NCI-H2171 (cell line): ENCODE results near the gene FIGLA.
"Not testable (repeated sequence)": the region's sequence is repeated elsewhere in the genome, so short reads cannot be mapped to it uniquely, and the experiment has no call there.

ENCODE experiments used
- DNase-seq: peaks from one replicate; lab custom pipeline; 2025; lab: John Stamatoyannopoulos, UW

FIGLA gene

DNA sequence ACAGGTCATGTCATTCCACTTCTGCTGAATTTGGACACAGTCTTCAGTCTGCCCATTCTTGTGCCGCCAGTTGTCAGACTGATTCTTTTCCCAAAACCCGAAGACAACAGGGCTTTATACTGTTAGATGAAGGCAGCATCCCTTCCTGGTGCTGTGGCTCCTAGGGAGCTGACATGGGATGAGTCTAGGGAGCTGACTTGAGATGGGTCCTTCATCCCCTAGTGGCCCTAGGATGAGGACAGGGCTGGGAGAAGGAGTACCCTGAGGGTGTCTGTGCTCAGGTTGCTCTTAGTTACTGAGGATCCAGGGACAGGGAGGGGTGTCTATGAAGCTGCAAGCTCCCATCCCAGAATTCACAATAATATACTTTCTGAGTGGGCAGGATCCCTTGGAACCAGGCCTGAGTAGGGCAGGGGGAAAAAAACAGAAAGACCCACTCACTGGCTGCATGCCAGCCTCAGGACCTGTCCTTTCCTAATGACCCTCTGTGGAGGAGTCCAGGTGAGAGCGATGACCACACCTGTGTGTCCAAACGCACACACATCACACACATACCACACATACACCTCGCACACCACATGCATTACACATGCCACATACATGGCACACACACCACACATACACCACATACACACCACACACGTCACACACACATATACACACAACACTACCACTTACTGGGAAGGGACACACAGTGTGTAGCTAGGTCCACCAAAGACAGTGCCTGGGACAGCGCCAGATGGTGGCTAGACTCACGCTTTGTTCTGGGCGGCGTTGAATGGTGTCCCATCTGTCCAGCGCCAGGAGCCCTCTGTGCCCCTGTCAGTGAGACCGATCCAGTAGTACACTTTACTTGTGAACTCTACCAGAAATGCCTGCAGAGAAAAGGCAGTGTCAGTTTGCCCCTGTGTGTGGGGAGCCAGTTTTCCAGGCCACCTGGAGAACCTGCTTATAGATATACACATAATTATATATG lies 18.8 kb upstream of the FIGLA start:
- no peak for DNase-seq

DNA sequence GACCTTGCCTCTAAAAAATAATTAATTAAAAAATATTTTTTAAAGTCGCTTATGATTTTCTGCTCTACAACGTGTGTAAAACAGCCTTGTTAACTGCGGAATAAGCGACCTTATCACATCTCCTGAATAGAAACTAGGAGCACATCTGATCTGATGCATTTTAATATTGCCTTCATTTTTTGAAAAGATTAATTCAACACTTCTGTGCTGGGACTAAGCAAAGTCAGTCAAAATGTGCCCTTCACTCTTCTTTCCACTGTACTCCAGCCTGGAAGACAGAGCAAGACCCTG lies 17.3 kb upstream of the FIGLA start:
- no peak for DNase-seq

GRCh38 chr2:70807102-70807827 lies 16.8 kb upstream of the FIGLA start:
- no peak for DNase-seq

DNA sequence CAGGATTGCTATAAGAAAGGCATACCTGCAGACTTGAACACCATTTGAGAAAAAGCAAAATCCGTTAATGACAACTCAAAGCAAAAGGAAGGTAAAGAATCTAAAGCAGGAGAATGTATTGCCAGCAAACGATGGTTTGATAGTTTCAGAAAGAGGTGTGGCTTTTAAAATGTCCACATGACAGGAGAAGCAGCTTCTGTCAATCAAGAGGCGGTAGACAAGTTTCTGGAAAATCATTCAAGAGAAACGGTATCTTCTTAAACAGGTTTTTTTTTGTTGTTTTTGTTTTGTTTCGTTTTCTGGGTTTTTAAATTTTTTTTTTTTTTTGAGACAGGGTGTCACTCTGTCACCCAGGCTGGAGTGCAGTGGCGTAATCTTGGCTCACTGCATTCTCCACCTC lies 16.2 kb upstream of the FIGLA start:
- no peak for DNase-seq

DNA sequence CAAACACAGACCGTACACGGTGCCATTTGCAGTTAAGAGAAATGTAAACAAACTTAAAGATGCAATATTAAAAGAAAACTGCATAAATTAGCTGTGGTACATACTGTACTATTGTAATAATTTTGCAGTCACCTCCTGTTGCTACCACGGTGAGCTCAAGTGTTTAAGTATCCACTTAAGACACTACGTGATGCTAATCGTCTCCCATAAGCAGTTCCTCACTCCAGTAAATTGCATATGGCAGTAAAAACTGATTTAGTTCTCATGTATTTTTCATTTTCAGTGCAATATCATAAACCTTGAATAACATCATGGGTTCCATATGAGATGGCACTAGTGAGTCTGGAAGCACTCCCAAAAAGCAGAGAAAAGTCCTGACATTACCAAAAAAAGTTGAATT lies 15.6 kb upstream of the FIGLA start:
- no peak for DNase-seq

GRCh38 chr2:70801607-70802263 lies 11.3 kb upstream of the FIGLA start:
- DNase-seq: no peak

DNA sequence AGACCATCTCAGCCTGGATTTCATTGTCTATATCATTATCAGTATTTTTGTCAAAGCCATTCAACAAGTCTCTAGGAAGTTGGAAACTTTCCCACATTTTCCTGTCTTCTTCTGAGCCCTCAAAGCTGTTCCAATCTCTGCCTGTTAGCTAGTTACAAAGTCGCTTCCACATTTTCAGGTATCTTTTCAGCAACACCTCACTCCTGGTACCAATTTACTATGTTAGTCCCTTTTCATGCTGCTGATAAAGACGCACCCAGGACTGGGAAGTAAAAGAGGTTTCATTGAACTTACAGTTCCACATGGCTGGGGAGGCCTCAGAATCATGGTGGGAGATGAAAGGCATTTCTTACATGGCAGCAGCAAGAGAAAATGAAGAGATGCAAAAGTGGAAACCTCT lies 9.3 kb upstream of the FIGLA start:
- no peak for DNase-seq

- not testable (repeated sequence) for DNase-seq
Measured at GRCh38 chr2:70797996-70798395, 7.6 kb upstream of the FIGLA start.

- no peak for DNase-seq
Measured at GRCh38 chr2:70797506-70797905, 7.1 kb upstream of the FIGLA start.

GRCh38 chr2:70796262-70796661 lies 5.8 kb upstream of the FIGLA start:
- DNase-seq: no peak

GRCh38 chr2:70795164-70795995 lies 4.9 kb upstream of the FIGLA start:
- no peak for DNase-seq

- no peak for DNase-seq
Measured at GRCh38 chr2:70793450-70793849, 3.0 kb upstream of the FIGLA start.

DNA sequence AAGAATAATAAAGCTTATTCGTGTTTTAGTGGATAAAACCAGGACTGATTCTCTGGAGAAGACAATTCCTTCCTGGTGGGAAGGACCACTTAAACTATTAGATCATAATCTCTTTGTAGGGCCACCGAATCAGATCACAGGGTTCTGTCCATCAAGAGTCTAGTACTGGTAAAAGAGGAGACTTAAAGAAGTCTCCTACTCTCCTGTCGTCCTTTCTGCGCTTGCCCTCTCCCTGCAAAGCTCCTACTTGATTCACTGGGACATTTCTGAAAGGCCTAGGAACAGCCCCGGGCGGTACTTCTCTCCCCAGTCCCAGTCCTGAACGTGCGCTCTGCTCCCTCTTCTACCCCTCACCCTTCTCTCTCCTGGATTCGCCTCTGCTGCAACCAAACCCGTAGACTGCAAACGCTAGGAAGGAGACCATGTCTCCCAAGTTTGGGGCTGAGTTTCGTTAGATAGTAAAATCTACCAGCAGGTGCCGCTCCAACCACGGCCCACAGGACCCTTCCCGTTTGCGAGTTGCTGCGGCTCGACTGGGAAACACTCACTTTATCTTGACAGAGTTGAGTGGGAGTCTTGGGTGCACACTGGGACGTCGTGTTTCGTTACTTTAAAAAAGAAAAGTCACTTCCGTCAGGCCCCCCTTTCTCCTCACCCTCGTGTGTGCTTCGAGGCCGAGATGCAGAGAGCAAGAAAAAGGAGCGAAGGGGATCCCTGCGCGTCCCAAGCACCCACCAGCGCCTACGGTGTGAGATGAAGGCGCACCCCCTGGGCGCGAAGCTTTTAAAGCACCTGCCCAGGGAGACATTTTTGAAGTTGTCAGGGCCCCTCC lies 923 bp downstream of the FIGLA start:
- peak; percentile 46 for DNase-seq

DNA sequence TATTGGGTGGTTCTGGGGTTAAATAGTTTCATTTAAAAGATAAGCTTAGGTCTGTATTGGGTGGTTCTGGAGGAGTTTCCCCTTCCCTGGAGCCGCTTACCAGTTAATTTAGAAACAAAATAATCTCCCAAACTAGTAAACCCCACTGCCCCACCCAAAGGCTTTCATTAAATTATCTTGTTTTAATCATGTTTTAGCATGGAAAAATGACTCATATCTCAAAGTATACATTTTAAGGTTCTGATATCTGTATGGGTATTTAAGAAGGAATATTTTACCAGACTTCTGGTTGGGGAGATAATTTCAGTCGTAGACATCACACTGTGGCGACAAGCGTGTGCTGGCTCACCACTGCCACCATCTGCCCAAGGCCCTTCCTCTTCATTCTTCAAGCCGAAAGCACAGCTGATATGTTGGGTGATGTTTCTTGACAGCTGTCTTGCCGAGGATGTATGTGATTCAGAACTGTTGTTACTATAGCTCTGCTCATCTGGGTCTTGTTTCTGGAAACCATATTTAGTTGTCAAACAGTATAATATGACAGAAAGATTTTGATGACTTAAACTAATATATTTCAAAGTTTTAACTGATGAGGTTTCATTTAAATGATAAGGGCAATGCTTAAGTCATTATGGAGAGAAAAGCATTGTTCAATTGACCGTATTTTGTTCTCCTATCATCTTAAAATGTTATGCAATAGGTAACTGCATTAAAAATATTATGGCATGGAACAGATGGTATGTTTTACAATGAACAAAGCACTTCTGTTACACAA lies 5.1 kb downstream of the FIGLA start:
- DNase-seq: peak; percentile 46

- DNase-seq: no peak
Measured at GRCh38 chr2:70784320-70784719, 6.1 kb downstream of the FIGLA start.

- no peak for DNase-seq
Measured at GRCh38 chr2:70779911-70780545, 10.4 kb downstream of the FIGLA start.

GRCh38 chr2:70779491-70779890 lies 11.0 kb downstream of the FIGLA start:
- no peak for DNase-seq

DNA sequence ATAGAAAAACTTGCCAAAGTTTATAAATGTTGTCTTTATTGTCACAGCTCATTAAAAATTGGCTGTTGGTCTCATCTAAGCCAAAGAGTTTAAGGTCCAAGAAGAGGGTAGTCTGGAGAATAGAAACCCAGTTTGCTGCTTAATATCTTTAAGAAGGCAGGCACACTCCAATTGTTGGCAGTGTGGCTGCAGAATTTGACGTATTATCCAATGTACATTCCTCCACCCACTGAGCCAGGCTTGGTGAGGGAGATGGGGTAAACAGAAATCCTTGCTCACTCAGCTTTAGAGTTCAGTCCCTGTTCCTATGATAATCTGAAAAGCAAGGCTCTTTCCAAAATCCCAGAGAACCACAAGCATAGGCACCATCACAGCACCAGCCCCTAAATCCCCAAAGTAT lies 11.8 kb downstream of the FIGLA start:
- no peak for DNase-seq

DNA sequence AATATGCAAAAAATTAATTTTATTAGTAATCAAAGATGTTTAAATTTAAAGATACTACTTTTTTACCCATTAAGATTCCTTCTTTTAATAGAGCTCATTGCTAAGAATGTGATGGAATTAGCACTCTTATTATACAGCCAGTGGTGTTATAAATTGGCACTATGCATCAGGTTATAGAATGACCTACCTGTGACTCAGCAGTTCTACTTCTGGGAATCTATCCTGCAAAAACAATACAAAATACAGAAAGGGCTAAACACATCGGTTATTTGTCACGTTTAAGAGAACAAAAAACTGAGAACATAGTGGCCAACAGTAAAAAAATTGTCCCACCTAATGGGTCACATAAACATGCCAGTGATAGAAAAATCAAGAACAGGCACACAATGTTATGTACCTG lies 13.0 kb downstream of the FIGLA start:
- DNase-seq: no peak

GRCh38 chr2:70776266-70776665 lies 14.2 kb downstream of the FIGLA start:
- no peak for DNase-seq
